Anterior cingulate cortex (tissue), 58 donors: Measurements from ENCODE around the gene ERGIC3.
"Not testable (repeated sequence)": the region's sequence is repeated elsewhere in the genome, so short reads cannot be mapped to it uniquely, and the experiment has no call there.

Experiments
- DNase-seq, 58 donors: peaks; one replicate each; lab custom pipeline; 2025; lab: John Stamatoyannopoulos, UW

Gene ERGIC3

DNA sequence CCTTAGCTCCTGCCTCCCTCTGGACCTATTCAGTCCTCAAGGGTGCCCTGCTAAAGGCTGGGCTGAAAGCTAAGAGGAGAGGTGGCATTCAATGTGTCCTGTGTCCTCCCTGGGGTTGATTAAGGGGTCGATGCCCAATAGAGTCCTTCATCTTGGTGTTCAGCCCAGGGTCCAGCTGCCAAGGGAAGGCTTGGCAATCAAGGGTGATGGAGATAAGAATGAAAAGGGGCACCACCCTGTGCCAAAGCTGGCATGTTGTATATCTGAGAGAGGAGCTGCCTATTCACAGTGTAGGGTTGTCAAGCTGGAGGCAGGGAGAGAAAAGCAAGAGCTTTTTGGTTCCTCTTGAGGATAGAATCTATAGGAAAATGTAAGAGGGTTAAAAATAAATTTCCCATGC, 24.8 kb upstream of the ERGIC3 start:
- no peak for DNase-seq

- not testable (repeated sequence) for DNase-seq
Measured at GRCh38 chr20:35517767-35518166, 24.1 kb upstream of the ERGIC3 start.

- DNase-seq = no peak
Measured at GRCh38 chr20:35518955-35519354, 22.9 kb upstream of the ERGIC3 start.

GRCh38 chr20:35523298-35523888, 18.5 kb upstream of the ERGIC3 start:
- DNase-seq = no peak

GRCh38 chr20:35525639-35526038, 16.2 kb upstream of the ERGIC3 start:
- DNase-seq = no peak

- no peak for DNase-seq
Measured at GRCh38 chr20:35527122-35527769, 14.6 kb upstream of the ERGIC3 start.

DNA sequence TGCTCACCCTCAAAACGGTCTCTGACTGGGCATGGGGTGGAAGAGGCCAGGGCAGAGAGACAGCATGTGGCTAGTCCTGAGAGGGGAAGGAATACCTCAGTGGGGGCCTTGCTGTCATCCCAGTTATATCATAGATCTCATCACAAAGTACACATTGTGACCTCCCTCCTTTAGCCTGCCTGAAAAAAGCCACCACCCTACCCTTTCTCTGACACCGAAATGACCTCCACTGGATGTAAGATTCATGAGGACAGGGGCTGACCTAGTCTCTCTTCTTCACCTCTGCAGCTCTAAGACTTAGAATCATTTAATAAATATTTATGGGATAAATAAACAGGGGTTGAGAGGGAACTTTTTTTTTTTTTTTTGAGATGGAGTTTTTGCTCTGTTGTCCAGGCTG, 12.3 kb upstream of the ERGIC3 start, which contains the start of gene C20orf173:
Gene C20orf173 (minus strand): TSS at position 101 of the 400 bp plus-strand sequence. CDS start 279 bp downstream, outside the sequence.
- no peak for DNase-seq

- DNase-seq = peak in 2 of 58 donors; percentile 3 to 40
Measured at GRCh38 chr20:35539756-35540212, 2.1 kb upstream of the ERGIC3 start.

DNA sequence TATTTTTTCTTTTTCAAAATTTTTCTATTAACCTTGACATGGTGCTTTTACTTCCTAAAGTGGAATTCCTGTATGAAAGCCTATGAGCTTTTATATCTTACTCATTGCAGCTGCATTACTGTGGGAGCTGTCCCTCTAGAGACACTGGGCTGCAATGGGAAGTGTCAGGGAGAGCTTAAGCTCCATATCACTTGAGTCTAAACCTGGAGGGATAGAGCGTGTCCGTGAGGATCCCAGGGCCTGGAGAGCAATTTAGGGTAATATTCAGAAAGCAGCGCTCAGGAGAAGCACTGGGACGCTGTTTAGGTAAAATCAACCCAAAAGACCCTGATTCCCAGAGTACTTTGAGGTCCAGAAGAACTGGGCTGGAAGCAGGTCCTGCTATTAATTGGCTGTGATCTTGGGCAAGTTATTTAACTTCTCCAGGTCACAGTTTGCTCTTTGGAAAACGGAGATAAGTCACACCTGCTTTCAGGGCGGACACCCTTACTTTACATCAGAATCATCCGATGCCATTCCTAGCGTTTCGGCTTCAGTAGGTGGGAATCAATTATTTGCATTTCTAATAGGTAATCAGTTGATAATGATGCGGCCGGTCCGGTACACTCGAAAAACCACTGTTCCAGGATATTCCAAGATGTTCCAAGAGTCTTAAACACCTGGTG, 628 bp upstream of the ERGIC3 start:
- DNase-seq = no peak

GRCh38 chr20:35542990-35543389, 1.1 kb downstream of the ERGIC3 start:
- no peak for DNase-seq

GRCh38 chr20:35544436-35544835, 2.6 kb downstream of the ERGIC3 start:
- no peak for DNase-seq

DNA sequence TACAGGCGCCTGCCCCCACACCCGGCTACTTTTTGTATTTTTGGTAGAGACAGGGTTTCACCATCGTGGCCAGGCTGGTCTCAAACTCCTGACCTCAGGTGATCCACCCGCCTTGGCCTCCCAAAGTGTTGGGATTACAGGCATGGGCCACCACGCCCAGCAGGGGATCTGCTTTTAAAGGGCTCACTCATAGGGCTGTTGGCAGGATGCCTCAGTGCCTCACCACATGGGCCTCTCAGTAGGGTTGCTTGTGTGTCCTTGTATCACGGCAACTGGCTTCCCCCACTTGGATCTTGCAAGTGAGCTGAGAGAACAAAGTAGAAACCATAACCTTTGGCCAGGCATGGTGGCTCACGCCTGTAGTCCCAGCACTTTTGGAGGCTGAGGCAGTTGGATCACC, 3.1 kb downstream of the ERGIC3 start:
- not testable (repeated sequence) for DNase-seq

DNA sequence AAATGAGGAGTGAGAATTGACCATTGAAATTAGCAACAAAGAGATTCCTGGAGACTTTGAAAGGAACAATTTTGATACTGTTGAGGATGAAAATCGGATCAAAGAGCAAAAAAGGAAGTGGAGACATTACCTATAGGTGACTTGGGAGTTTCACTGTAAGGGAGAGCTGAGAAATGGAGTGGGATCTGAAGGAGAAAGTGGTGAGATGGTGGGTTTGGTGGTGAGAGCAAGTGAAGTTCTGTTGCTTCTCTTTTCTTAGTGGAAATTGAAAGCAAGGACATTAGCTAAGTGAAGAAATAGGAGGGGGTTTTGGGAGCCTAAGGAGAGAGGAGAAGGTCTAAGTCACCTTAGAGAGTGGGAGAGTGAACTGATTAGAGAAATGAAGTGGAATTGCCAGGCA, 4.2 kb downstream of the ERGIC3 start:
- DNase-seq = no peak

DNA sequence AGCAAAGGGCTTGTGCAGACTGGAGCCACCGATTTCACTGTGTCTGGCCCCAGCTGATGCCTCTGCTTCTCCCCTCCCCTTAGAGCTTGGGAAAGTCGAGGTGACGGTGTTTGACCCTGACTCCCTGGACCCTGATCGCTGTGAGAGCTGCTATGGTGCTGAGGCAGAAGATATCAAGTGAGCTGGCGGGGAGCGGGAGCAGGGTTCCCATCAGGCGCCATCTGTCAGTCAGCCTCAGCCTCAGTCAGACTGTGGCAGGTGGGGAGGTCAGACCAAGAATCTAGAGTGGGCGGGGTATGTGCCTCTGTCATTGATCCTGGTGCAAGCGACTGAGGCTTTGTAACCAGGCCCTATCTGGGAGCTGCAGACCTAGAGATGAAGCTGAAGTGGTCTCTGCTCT, 5.5 kb downstream of the ERGIC3 start:
- DNase-seq = no peak

DNA sequence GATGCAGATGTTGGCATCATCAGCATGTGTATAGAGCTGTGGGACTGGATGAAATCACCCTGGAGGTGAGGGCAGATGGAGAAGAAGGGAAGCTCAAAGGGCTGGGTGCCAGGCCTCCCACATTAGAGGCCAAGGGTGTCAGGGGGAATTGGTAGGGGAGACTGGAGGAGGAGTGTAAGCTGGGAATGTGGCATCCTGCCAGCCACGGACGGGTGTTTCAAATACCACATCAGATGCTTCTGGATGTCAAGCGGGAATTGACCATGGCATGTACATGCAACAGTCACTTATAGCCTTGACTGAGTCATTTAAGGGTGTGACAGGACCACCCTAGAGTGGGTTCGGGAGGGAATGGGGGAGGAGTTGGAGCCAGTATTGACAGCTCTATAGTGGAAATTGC, 9.6 kb downstream of the ERGIC3 start:
- peak in 1 of 58 donors; percentile 6 for DNase-seq

DNA sequence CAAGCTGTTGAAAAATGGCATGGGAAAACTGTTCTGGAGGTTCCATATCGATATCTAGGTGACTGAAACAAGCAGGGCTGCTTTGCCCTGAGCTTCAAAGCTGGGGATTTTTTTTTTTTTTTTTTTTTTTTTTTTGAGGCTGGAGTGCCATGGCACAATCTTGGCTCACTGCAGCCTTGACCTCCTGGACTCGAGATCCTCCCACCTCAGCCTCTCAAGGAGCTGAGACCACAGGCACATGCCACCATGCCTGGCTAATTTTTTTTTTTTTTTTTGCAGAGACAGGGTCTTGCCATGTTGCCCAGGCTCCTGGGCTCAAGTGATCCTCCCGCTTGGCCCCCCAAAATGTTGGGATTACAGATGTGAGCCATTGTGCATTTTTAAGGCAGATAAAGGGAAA, 11.0 kb downstream of the ERGIC3 start:
- no peak for DNase-seq

GRCh38 chr20:35555461-35555860, 13.6 kb downstream of the ERGIC3 start:
- DNase-seq = not testable (repeated sequence)

DNA sequence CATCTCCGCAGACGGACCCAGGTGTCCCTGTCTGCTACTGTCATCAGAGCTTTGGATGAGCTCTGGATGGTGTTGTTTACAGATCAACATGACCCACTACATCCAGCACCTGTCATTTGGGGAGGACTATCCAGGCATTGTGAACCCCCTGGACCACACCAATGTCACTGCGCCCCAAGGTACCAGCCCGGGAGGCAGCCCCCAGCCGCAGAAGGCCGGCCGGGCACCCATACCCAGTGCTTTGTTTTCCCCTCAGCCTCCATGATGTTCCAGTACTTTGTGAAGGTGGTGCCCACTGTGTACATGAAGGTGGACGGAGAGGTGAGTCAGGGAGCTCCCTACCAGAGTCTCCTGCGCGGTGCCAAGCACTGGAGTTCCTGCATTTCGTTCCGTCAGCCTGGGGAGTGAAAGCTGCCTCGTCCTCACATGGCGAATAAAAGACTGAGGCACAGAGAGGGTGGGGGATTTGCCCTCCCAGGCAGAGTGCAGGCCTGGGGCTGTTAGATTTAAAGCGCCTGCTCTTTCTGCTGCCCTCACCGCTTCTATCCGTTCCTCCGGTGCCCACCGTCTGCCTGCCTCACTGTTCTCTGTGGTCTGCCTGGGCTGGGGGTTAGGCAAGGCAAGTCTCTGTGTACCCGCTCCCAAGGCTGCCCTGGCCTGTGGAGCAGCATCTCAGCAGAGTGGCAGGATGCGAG, 14.2 kb downstream of the ERGIC3 start:
- DNase-seq = no peak

- DNase-seq = no peak
Measured at GRCh38 chr20:35556871-35557270, 15.0 kb downstream of the ERGIC3 start.

DNA sequence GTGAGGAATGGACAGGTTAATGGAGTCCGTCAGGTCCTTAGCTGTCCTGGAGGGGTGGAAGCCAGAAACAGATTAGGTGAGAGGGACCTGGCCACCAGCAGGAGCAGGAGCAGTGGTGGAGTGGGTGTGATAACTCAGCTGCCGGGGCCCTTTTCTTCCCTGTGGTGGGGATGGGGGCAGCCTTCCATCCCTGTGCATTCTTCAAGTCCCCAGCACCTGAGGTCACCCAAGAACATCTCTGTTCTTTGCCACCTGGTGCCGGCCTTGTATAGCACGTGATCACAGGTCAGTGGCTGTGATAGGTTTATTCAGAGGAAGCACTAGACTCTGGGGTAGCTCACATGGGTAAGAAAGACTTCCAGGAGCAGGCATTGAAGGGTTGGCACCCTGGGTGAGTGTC, 16.6 kb downstream of the ERGIC3 start:
- no peak for DNase-seq

- DNase-seq = no peak
Measured at GRCh38 chr20:35559042-35559693, 17.3 kb downstream of the ERGIC3 start.
